Measurements from ENCODE around the gene SPRN.
"Not testable (repeated sequence)": the region's sequence is repeated elsewhere in the genome, so short reads cannot be mapped to it uniquely, and the experiment has no call there.

Gene SPRN

GRCh38 chr10:133383551-133383950, 40.9 kb downstream of the SPRN start:
- no peak for DNase-seq

GRCh38 chr10:133381036-133381435, 43.4 kb downstream of the SPRN start:
- no peak for DNase-seq

GRCh38 chr10:133379801-133380666, 44.4 kb downstream of the SPRN start:
- DNase-seq = no peak

GRCh38 chr10:133379152-133379800, 45.1 kb downstream of the SPRN start, which contains the start of gene PAOX:
PAOX (plus strand) TSS chr10:133379262; CDS start chr10:133379317, 55 bp downstream.
- DNase-seq = no peak

GRCh38 chr10:133378251-133379096, 46.0 kb downstream of the SPRN start:
- peak; percentile 17 to 50 for DNase-seq

GRCh38 chr10:133377818-133378250, 46.6 kb downstream of the SPRN start:
- DNase-seq = no peak

- DNase-seq = no peak
Measured at GRCh38 chr10:133377025-133377817, 47.2 kb downstream of the SPRN start.

- DNase-seq = not testable (repeated sequence)
Measured at GRCh38 chr10:133376183-133376582, 48.2 kb downstream of the SPRN start.

- no peak for DNase-seq
Measured at GRCh38 chr10:133375357-133376115, 48.9 kb downstream of the SPRN start.

GRCh38 chr10:133373174-133374090, 51.0 kb downstream of the SPRN start, which contains the start of gene ECHS1:
ECHS1 (minus strand) TSS chr10:133373354; CDS start chr10:133373333, 21 bp downstream.
- peak; percentile 75 to 82 for DNase-seq

- DNase-seq = no peak
Measured at GRCh38 chr10:133372507-133372906, 51.9 kb downstream of the SPRN start.
